Stomach smooth muscle (tissue), 2 donors: ENCODE results near the gene STEAP1.

Experiments used
- H3K27ac ChIP-seq: one replicate; pipeline ENCODE4 v1.7.0; 2013; ENCODE audit warnings: mild to moderate bottlenecking, low read length, inconsistent platforms
- H3K27me3 ChIP-seq, 2 donors: one replicate each; pipeline ENCODE4 v1.7.0; 2013; ENCODE audit warnings: low read length in 2 of 2; ENCODE audit not compliant: insufficient read depth in 2 of 2, control insufficient read depth in 1 of 2
- H3K36me3 ChIP-seq, 2 donors: one replicate each; pipeline ENCODE4 v1.7.0; 2013; ENCODE audit warnings: low read length in 2 of 2; ENCODE audit not compliant: control insufficient read depth in 2 of 2, insufficient read depth in 2 of 2
- H3K4me1 ChIP-seq: one replicate; pipeline ENCODE4 v1.7.0; 2013; ENCODE audit warnings: low read length; ENCODE audit not compliant: control insufficient read depth, insufficient read depth
- H3K4me3 ChIP-seq, 2 donors: one replicate each; pipeline ENCODE4 v1.7.0; 2013; ENCODE audit warnings: low read length in 2 of 2
- H3K9ac ChIP-seq, 2 donors: one replicate each; pipeline ENCODE4 v1.7.0; 2013; ENCODE audit warnings: low read length in 2 of 2, mild to moderate bottlenecking in 1 of 2
- H3K9me3 ChIP-seq, 2 donors: one replicate each; pipeline ENCODE4 v1.7.0; 2013; ENCODE audit warnings: low read length in 2 of 2; ENCODE audit not compliant: control insufficient read depth in 2 of 2
- donor health status: healthy.
- donor health status: Pancreatic carcinoma.

STEAP1 gene

DNA sequence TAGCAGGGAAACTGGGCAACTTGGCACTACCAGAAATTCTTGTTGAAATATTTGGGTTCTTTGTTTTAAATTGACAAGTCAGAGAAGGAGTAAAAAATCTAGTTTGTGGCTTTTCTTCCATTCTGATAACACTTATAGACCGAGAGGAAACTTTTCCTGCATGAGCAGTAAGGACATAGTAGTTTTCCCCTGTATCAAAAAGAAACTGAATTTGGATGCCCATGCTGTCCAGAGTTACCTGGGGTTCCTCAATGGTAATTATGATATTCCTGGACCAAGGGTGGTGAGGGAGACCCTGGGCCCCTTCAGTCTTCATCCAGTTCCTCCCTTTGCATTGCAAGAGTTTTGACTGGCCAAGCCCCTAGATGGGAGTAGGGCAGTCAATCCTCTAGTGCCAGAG lies 37.4 kb downstream of the STEAP1 start:
- H3K36me3 ChIP-seq, result no peaks in the 10 kb centered on the region
- H3K4me1 ChIP-seq, result no peaks in the 10 kb centered on the region
- H3K27me3 ChIP-seq, result no peaks in the 10 kb centered on the region
- H3K9me3 ChIP-seq, result no peaks in the 10 kb centered on the region
- H3K9ac ChIP-seq, result no peak overlapping the region
- H3K4me3 ChIP-seq, result no peak overlapping the region
- H3K27ac ChIP-seq, result no peak overlapping the region

DNA sequence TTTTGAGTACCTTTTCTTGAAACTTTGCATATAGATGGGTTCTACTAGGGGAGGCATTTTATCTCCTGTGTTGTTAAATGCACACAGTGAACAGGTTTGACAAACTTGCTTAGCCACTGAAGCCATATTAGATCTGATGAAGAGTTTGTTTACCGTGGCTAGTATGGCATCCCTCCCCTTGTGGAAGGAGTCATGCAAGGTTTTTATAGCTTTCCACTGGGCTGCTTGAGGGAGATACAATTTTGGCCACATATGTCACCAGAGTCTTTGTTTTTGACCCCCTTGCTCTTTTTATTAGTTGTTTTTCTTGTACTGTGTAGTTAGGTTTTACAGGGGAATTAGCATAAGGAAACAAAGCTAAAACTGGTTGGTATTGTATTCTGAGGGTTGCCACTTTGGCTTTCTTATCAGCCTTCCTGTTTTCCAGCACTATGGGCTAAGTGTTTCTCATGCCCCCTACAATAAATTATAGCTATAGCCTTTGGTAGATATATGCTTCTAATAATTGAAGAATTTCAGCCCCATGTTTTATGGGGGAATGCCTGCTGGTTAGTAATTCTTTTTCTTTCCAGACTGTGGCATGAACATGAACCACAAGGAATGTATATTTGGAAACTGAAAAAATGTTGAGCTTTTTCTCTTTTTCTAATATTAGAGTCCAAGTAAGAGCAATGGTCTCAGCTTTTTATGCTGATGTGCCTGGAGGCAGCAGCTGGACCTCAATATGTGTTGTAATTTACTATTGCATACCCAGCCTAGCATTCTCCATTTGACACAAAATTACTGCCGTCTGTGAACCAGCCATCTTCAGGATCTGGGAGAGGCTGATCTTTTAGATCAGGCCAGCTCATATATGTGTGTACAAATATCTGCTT lies 38.8 kb downstream of the STEAP1 start:
- H3K36me3 ChIP-seq, result no peaks in the 10 kb centered on the region
- no peaks in the 10 kb centered on the region for H3K9me3 ChIP-seq
- H3K4me3 ChIP-seq, result no peak overlapping the region
- no peaks in the 10 kb centered on the region for H3K27me3 ChIP-seq
- no peak overlapping the region for H3K9ac ChIP-seq
- H3K27ac ChIP-seq, result no peak overlapping the region
- H3K4me1 ChIP-seq, result no peaks in the 10 kb centered on the region

DNA sequence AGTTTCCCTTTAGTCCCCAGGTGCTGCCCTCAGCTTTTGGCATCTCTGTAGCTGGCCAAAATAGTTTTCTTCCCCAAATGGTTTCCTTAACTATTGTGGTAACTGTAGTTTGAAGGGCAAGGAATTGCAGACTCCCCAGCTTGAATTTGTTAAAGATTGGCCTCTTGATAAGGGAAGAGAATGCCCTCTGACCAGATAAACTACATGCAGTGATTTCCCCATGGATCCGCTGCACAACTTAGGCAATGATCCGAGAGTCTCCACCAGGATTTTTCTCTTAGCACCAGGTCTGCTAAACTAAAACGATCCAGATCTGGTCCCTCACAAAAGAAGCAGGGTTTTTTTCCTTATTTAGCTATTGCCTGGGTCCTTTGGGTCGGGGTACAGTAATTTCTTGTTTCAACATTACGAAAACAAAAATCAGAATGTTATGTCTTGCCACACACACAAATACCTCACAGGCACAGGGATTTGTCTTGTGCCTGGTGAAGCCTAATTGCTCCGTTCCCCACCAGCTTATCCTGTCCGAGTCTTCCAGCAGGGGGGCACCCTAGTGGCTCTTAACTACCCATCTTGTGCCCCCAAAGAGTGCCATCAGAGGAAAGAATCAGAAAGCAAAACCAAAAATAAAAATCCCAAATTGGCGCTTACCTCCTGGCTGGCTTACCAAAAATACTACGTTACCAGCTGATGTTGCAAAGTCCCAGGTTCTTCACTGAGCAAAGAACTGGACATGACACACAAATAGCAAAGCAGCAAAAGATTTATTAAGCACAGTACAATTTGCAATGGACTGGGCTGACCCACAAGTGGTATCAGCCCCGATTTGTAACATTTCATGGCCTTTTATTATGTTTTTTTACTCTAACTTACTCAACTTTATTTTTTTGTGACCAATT lies 40.9 kb downstream of the STEAP1 start:
- no peak overlapping the region for H3K27ac ChIP-seq
- no peak overlapping the region for H3K9ac ChIP-seq
- no peak overlapping the region for H3K4me3 ChIP-seq
- no peaks in the 10 kb centered on the region for H3K4me1 ChIP-seq
- H3K27me3 ChIP-seq, result no peaks in the 10 kb centered on the region
- no peaks in the 10 kb centered on the region for H3K36me3 ChIP-seq
- no peaks in the 10 kb centered on the region for H3K9me3 ChIP-seq

DNA sequence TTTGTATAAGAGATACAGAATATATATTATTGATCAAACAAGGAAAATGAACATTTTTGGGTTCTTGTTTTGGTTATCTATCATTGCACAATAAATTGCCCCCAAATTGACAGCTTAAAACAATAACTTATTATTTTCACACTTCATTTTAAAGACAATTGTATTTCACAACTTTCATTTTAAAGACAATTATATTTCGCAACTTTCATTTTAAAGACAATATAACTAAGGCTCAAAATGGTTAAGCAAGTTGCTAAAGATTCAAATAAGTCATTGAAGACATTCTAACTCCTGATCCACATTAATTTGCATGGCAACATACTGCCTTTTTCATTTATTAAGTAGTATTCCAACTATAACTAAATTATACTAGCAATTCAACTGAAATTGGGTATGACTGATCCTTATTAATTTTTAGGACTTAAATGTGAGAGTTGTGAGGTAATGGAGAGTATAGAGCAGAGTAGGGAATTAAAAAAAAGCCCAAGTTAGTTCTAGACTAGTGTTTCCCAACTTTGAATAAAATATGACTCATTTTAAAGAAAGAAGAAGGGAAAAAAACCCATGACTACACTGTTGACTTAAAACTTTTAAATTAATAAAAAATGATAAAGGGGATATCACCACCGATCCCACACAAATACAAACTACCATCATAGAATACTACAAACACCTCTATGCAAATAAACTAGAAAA lies 47.4 kb downstream of the STEAP1 start:
- no peak overlapping the region for H3K9ac ChIP-seq
- H3K36me3 ChIP-seq, result no peaks in the 10 kb centered on the region
- H3K4me3 ChIP-seq, result no peak overlapping the region
- H3K27ac ChIP-seq, result no peak overlapping the region
- H3K9me3 ChIP-seq, result no peaks in the 10 kb centered on the region
- no peaks in the 10 kb centered on the region for H3K27me3 ChIP-seq
- no peaks in the 10 kb centered on the region for H3K4me1 ChIP-seq

DNA sequence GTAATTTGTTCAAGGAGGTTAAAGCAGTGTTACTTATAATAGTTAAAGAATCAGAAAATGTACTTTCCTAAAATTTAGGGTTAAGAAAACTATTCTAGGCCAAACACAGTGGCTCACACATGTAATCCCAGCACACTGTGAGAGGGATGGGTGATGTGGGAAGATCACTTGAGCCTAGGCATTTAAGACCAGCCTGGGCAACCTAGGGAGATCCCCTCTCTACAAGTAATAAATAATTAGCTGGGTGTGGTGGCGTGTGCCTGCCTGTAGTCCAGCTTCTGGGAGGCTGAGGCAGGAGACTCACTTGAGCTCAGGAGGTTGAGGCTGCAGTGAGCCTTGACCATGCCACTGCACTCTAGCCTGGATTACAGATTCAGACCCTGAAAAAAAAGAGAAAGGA lies 53.7 kb downstream of the STEAP1 start:
- Histone ChIP-seq H3K27ac (no peak overlapping the region), H3K36me3 (no peaks in the 10 kb centered on the region), H3K9ac (no peak overlapping the region), H3K9me3 (no peaks in the 10 kb centered on the region), H3K4me1 (peaks cover 13% of the 10 kb centered on the region), H3K27me3 (no peaks in the 10 kb centered on the region), H3K4me3 (no peak overlapping the region)

DNA sequence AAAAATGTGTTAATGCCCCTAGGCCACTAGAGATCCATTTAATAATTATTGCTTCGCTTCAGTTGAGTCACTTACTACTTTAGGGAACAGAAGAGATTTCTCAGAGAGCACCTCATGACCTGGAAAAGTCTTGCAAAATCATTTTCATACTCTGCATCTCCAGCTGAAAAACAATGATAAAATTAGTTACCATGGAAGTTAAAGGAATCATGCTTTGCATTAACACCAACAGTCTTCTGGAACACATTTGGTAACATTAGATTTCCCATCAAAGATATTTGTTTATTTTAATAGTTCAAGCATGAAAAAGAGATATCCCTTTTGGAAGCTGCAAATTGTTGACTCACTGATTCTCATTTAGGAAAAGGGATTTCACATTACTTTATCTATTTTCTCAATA lies 55.5 kb downstream of the STEAP1 start:
- Histone ChIP-seq H3K9me3 (no peaks in the 10 kb centered on the region), H3K36me3 (no peaks in the 10 kb centered on the region), H3K4me1 (peaks cover 13% of the 10 kb centered on the region), H3K27me3 (no peaks in the 10 kb centered on the region), H3K27ac (no peak overlapping the region), H3K4me3 (no peak overlapping the region), H3K9ac (no peak overlapping the region)

DNA sequence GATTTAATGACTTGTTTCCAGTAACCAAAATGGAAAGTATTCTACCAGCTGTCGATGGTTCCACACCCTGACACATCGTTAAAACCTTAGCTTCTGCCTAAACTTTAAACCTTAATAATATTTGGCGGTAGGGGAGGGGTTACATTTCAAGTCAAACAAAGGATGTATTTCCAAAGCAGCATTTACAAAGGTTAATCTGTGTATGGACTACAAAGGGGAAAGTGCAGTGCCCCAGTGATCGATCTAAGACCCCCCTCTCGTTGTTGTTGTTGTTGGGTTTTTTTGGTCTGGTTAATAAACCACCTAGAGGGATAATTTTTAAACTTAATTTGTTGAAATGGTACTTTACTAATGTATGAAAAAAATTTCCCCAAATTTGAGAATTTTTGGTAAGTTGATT lies 56.2 kb downstream of the STEAP1 start:
- Histone ChIP-seq H3K27ac (peak overlapping the region; percentile 84), H3K9ac (peak overlapping the region; percentile 71 to 89), H3K9me3 (no peaks in the 10 kb centered on the region), H3K36me3 (no peaks in the 10 kb centered on the region), H3K27me3 (no peaks in the 10 kb centered on the region), H3K4me3 (peak overlapping the region; percentile 86 to 95), H3K4me1 (peaks cover 13% of the 10 kb centered on the region)

DNA sequence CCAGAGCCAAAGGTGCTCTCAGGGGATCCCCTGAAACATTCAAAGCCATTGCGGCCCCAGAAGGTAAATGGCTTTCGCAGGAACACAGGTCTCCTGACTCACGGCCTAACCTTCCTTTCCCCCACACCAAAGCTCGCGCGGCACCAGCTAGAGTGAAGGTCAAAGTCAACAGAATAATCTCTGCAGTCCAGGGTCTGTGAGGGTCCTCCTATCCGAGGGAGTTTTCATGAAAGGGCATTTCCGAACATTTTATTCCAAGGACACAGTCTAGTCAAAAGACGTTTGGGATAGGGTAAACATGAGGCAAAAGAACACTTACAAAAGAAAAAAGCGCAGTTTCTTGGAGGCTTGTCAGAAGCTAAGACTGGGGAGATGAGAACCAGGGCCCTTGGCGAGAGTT lies 56.7 kb downstream of the STEAP1 start:
- H3K36me3 ChIP-seq, result no peaks in the 10 kb centered on the region
- H3K9ac ChIP-seq, result peak overlapping the region; percentile 71 to 89
- H3K27me3 ChIP-seq, result no peaks in the 10 kb centered on the region
- peak overlapping the region; percentile 84 for H3K27ac ChIP-seq
- H3K4me3 ChIP-seq, result peak overlapping the region; percentile 86 to 95
- H3K9me3 ChIP-seq, result no peaks in the 10 kb centered on the region
- H3K4me1 ChIP-seq, result peaks cover 13% of the 10 kb centered on the region

DNA sequence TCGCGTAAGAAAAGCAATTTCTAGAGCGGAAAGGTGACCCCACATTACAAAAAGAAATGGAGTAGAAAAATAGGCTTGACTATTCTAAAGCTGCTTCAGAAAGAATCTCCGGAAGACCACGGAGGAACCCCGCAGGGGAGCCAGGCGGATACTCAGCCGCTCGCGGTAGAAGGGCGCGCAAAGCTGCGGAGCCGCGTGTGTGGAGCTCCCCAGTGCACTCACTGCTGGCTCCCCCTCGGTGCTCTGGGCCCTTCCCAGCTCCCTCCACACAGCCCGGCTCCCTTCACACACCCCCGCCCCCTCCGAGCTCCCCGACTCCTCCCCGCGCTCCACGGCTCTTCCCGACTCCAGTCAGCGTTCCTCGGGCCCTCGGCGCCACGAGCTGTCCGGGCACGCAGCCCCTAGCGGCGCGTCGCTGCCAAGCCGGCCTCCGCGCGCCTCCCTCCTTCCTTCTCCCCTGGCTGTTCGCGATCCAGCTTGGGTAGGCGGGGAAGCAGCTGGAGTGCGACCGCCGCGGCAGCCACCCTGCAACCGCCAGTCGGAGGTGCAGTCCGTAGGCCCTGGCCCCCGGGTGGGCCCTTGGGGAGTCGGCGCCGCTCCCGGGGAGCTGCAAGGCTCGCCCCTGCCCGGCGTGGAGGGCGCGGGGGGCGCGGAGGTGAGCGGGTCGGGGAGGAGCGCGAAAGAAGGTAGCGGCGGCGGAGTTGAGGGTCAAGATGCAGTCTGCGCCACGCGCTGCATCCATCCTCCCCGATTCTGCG lies 57.3 kb downstream of the STEAP1 start, which contains the start of gene STEAP2:
Gene STEAP2 (plus strand): TSS at position 350 of the 758 bp plus-strand sequence. CDS start 13,343 bp downstream, outside the sequence.
- peak within 1 kb of the TSS; percentile 71 to 89 for H3K9ac ChIP-seq
- H3K4me1 ChIP-seq, result peaks cover 13% of the 10 kb centered on the region
- H3K27ac ChIP-seq, result peak within 1 kb of the TSS; percentile 84
- no peaks in the 10 kb centered on the region for H3K27me3 ChIP-seq
- H3K9me3 ChIP-seq, result no peaks in the 10 kb centered on the region
- H3K4me3 ChIP-seq, result peak within 1 kb of the TSS; percentile 86 to 95
- H3K36me3 ChIP-seq, result no peaks in the 10 kb centered on the region

DNA sequence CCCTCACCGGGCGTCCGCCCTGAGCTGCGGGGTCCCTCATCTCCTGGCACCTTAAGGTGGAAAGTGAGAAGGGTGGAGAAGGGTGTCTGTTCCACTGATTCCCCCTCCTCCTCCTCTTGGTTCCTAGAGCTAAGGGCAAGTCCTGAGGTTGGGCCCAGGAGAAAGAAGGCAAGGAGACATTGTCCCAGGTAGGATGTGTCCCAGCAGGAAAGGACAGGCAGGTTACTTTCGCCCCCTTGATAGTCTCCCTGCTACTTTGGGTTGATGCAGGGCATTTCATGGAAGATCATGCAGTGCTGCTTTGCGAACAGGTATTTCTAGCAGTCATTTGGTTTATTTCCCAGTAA lies 57.9 kb downstream of the STEAP1 start:
- peaks cover 13% of the 10 kb centered on the region for H3K4me1 ChIP-seq
- peak overlapping the region; percentile 84 for H3K27ac ChIP-seq
- peak overlapping the region; percentile 71 to 88 for H3K9ac ChIP-seq
- peak overlapping the region; percentile 86 to 95 for H3K4me3 ChIP-seq
- no peaks in the 10 kb centered on the region for H3K9me3 ChIP-seq
- no peaks in the 10 kb centered on the region for H3K36me3 ChIP-seq
- H3K27me3 ChIP-seq, result no peaks in the 10 kb centered on the region
